ENCODE measurements around the gene AFM.

DNA sequence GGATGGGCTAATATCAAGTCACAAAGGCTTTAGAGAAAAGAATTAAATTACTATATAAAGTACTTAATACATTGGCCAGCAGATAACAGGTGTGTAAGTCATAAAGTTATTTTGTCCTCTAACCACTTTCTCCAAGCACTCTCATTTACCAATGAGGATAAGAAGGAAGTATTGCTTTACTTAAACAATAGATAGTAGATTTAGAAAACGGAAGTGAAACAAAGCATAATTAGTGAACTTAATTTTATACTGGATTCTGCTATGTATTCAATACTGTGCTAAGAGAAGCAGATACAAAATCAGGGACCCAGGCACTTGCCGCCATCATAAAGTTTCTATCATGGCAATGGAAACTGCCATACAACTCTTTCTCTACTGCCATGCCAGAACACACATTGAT is 24.0 kb downstream of the AFM start:
- no peak for TF ChIP-seq POU2F2 (IDR thresholded peaks at IDR 0.05; ENCODE audit: low read depth, low read length)
- TF ChIP-seq POLR2A (IDR thresholded peaks at IDR 0.05; ENCODE audit: low read depth, low read length) = no peak
